Measurements from ENCODE around the gene UBL4B.

- TF ChIP-seq, protein P1, sequence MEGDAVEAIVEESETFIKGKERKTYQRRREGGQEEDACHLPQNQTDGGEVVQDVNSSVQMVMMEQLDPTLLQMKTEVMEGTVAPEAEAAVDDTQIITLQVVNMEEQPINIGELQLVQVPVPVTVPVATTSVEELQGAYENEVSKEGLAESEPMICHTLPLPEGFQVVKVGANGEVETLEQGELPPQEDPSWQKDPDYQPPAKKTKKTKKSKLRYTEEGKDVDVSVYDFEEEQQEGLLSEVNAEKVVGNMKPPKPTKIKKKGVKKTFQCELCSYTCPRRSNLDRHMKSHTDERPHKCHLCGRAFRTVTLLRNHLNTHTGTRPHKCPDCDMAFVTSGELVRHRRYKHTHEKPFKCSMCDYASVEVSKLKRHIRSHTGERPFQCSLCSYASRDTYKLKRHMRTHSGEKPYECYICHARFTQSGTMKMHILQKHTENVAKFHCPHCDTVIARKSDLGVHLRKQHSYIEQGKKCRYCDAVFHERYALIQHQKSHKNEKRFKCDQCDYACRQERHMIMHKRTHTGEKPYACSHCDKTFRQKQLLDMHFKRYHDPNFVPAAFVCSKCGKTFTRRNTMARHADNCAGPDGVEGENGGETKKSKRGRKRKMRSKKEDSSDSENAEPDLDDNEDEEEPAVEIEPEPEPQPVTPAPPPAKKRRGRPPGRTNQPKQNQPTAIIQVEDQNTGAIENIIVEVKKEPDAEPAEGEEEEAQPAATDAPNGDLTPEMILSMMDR (IDR thresholded peaks at IDR 0.05) = no peak
- TF ChIP-seq POLR2A (IDR thresholded peaks at IDR 0.05) = no peak
These were observed 49.6 kb downstream of the UBL4B start for GRCh38 chr1:110161849-110162248.

Measured in body of pancreas (tissue), 4 donors.